B cell (primary cell): Measurements from ENCODE around the gene SLC12A6. TPM values are rescaled to one million over a fixed set of nuclear protein-coding genes. Genes with fewer than 3 reads are reported as not detected.

Source experiments
- ATAC-seq: fragments of 200-7000 bp; cut with Tn5 transposase; one replicate; pipeline ENCODE4 v1.10.0; 2021; ENCODE audit warnings: low read depth, mild to moderate bottlenecking, moderate number of reproducible peaks, moderate library complexity
- CTCF ChIA-PET: fragments of 350-600 bp; sonication (Branson Sonifier 250); formaldehyde crosslinking; loops from one replicate; lab custom pipeline; 2021; ENCODE audit warnings: antibody characterized with exemption, inconsistent platforms; lab: Charles Lee
- POLR2A ChIA-PET: fragments of 350-600 bp; sonication (Branson Sonifier 250); formaldehyde crosslinking; loops from one replicate; lab custom pipeline; 2021; ENCODE audit warnings: antibody characterized with exemption; lab: Charles Lee
- DNase-seq: peaks from one replicate; pipeline ENCODE4 v3.0.0; 2013
- H2AFZ ChIP-seq: 2 replicates; pipeline ENCODE4 v1.6.1; 2012; ENCODE audit warnings: mild to moderate bottlenecking, low read depth, low read length; ENCODE audit not compliant: insufficient read depth, poor library complexity, severe bottlenecking
- H3K27ac ChIP-seq, 2 donors: 1 replicate in 1 of 2; 2 replicates in 1 of 2; pipeline ENCODE4 v1.5.1; 2012 to 2013; ENCODE audit warnings: low read length in 2 of 2, mild to moderate bottlenecking in 2 of 2, moderate library complexity in 1 of 2
- H3K27me3 ChIP-seq, 4 experiments: fragments of 200-600 bp in 1 of 4; sonication (generic) in 1 of 4; replicated peaks in 1 of 4; 1 replicate in 2 of 4; 2 replicates in 2 of 4; pipeline versions ENCODE4 v1.6.1 to v1.7.0; 2013 to 2016; ENCODE audit warnings: low read length in 3 of 4, mild to moderate bottlenecking in 2 of 4, mixed read lengths in 1 of 4, moderate library complexity in 1 of 4; ENCODE audit not compliant: insufficient read depth in 4 of 4, control insufficient read depth in 3 of 4; ENCODE audit errors: control extremely low read depth in 1 of 4
- H3K36me3 ChIP-seq, 2 experiments: replicated peaks in 1 of 2; 1 replicate in 1 of 2; 2 replicates in 1 of 2; pipeline versions ENCODE4 v1.6.1 to v1.7.1; 2013; ENCODE audit warnings: low read length in 1 of 2; ENCODE audit not compliant: insufficient read depth in 2 of 2, control insufficient read depth in 1 of 2; ENCODE audit errors: control extremely low read depth in 1 of 2, extremely low read depth in 1 of 2
- H3K4me1 ChIP-seq, 2 donors: fragments of 200-600 bp in 1 of 2; sonication (generic) in 1 of 2; 1 replicate in 1 of 2; 2 replicates in 1 of 2; pipeline versions ENCODE4 v1.5.1 to v1.6.1; 2013 to 2017; ENCODE audit warnings: low read length in 2 of 2; ENCODE audit not compliant: control insufficient read depth in 2 of 2, insufficient read depth in 2 of 2
- H3K4me2 ChIP-seq: replicated peaks from 2 replicates; pipeline ENCODE3; 2012; ENCODE audit warnings: mild to moderate bottlenecking, low read depth, low read length; ENCODE audit not compliant: poor library complexity, severe bottlenecking
- H3K4me3 ChIP-seq, 5 experiments: fragments of 200-600 bp in 1 of 5; sonication (generic) in 1 of 5; 1 replicate in 3 of 5; 2 replicates in 2 of 5; pipeline versions ENCODE4 v1.5.1 to v1.7.0; 2011 to 2016; ENCODE audit warnings: low read length in 4 of 5, mild to moderate bottlenecking in 4 of 5, low read depth in 2 of 5, control low read depth in 1 of 5, moderate library complexity in 1 of 5; ENCODE audit not compliant: insufficient read depth in 1 of 5; ENCODE audit errors: control extremely low read depth in 1 of 5, extremely low read depth in 1 of 5
- H3K79me2 ChIP-seq: fragments of 200-600 bp; sonication (generic); one replicate; pipeline ENCODE4 v1.6.0; 2016; ENCODE audit warnings: low read length; ENCODE audit not compliant: control insufficient read depth, insufficient read depth
- H3K9ac ChIP-seq: fragments of 200-600 bp; sonication (generic); 2 replicates; pipeline ENCODE4 v1.6.1; 2017; ENCODE audit warnings: mild to moderate bottlenecking, low read length, moderate library complexity
- H3K9me3 ChIP-seq, 3 donors: one replicate each; pipeline versions ENCODE4 v1.6.1 to v1.7.1; 2013; ENCODE audit warnings: low read length in 2 of 3; ENCODE audit not compliant: control insufficient read depth in 2 of 3, insufficient read depth in 1 of 3; ENCODE audit errors: control extremely low read depth in 1 of 3
- H4K20me1 ChIP-seq: 2 replicates; pipeline ENCODE4 v1.6.0; 2012; ENCODE audit warnings: mild to moderate bottlenecking, low read length; ENCODE audit not compliant: insufficient read depth, control insufficient read depth, poor library complexity, severe bottlenecking
- H3K27ac Mint-ChIP-seq: one replicate; pipeline ENCODE4 v1.8.0; 2021; ENCODE audit warnings: mixed read lengths
- H3K27me3 Mint-ChIP-seq: one replicate; pipeline ENCODE4 v1.8.0; 2021; ENCODE audit warnings: mixed read lengths
- H3K4me1 Mint-ChIP-seq: one replicate; pipeline ENCODE4 v1.8.0; 2021; ENCODE audit warnings: mixed read lengths
- H3K4me3 Mint-ChIP-seq: one replicate; pipeline ENCODE4 v1.8.0; 2021; ENCODE audit warnings: mixed read lengths
- H3K9me3 Mint-ChIP-seq: one replicate; pipeline ENCODE4 v1.8.0; 2022; ENCODE audit warnings: mixed read lengths; ENCODE audit not compliant: insufficient read depth
- CTCF ChIP-seq: fragments of 200-600 bp; IDR thresholded peaks from one replicate; pipeline ENCODE4 v1.8.0; 2022; ENCODE audit warnings: antibody characterized with exemption, mild to moderate bottlenecking
- EZH2 ChIP-seq: IDR thresholded peaks from 2 replicates; pipeline ENCODE4 v1.6.1; 2012; ENCODE audit warnings: borderline replicate concordance, low read depth, mild to moderate bottlenecking, moderate library complexity, low read length; ENCODE audit not compliant: insufficient read depth, poor library complexity, severe bottlenecking
- WGBS: methylation state at CpG from one replicate; pipeline ENCODE4 v1.1.5; 2013; ENCODE audit warnings: missing lambda C conversion rate; ENCODE audit not compliant: insufficient coverage; 5-methylcytosine and 5-hydroxymethylcytosine counted together
- intact Hi-C: fragments of 100-400 bp; cut with micrococcal nuclease; formaldehyde crosslinking; loops from one replicate; pipeline ENCODE4 v1.10.0; 2022
- polyA plus RNA-seq: library from polyadenylated mRNA; depleted of rRNA; stranded (reverse); fragments of >200 nt; gene quantifications from 2 replicates; pipeline ENCODE4 v1.2.3, GENCODE V29; 2012
- total RNA-seq, 2 donors: library from RNA; stranded (reverse); fragments of 120-200 nt in 1 of 2; gene quantifications; 1 replicate in 1 of 2; 2 replicates in 1 of 2; pipeline versions ENCODE4 v1.2.3 to v1.2.4, GENCODE V29; 2013 to 2022

Gene SLC12A6
- total and polyA plus RNA-seq, 2 donors (not counting 1 experiment from before 2014, with no cell fraction given): 75.8 to 141 TPM

DNA sequence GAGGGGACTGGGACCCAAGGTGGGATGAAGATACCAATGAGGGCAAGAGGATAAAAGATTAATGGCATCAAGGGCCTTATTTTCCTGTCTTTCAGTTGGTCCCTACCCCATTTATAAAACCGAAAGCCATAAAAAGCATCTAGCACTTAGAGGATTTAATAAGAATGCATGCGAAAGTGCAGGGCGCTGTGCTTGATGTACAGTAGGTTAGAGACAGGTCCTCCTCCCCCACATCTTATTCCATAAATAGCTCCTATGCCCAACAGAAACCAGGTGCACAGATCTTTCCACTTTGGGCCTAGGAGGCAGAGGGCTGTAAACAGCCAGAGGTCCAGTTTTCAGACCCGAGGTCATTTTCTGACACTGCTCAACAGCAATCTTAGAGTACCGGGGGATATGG lies 28.3 kb upstream of the SLC12A6 start:
- ATAC-seq (no peak), DNase-seq (no peak)
- Histone ChIP-seq H3K4me3 (peak overlapping the region in 4 of 5 experiments; percentile 65 to 90 (median 74)), H3K27ac (no peak overlapping the region), H3K36me3 (peaks cover 0 to 5% of the 10 kb centered on the region in 2 experiments), H3K9me3 (no peaks in the 10 kb centered on the region), H3K27me3 (no peaks in the 10 kb centered on the region), H4K20me1 (peaks cover 15% of the 10 kb centered on the region), H3K4me2 (peak overlapping the region; percentile 93), H3K79me2 (peaks cover 18% of the 10 kb centered on the region), H3K4me1 (peaks cover 18 to 28% of the 10 kb centered on the region in 2 donors), H3K9ac (peak overlapping the region; percentile 86), H2AFZ (peak overlapping the region; percentile 95)
- H3K4me1 Mint-ChIP-seq: peaks cover 40% of the 10 kb centered on the region
- WGBS: 46% methylated on average over 3 of the region's 5 CpGs
- H3K4me3 Mint-ChIP-seq: peak overlapping the region; percentile 96
- intact Hi-C loops: loop anchor here (5.0 kb wide), 2 partner anchors 329 to 621 kb away; partner anchors contain the start of genes AVEN and ZNF770
- no peaks in the 10 kb centered on the region for H3K9me3 Mint-ChIP-seq
- no peak for TF ChIP-seq EZH2
- no peak for TF ChIP-seq CTCF
- H3K27ac Mint-ChIP-seq: peak overlapping the region; percentile 42
- POLR2A ChIA-PET: interaction anchor here (2.8 kb wide), 2 partner anchors 23 to 29 kb away, joined by 21 to 23 read pairs; partner anchors contain the start of genes NOP10, NUTM1 and SLC12A6
- CTCF ChIA-PET: interaction anchor here (0.6 to 5.0 kb wide), 4 partner anchors 23 to 257 kb away, joined by 3 to 129 read pairs (median 24); partner anchors contain the start of genes NOP10, NUTM1 and SLC12A6
- no peaks in the 10 kb centered on the region for H3K27me3 Mint-ChIP-seq
